HepG2 (cell line): ENCODE data around the gene KCTD13. TPM values are rescaled to one million over a fixed set of nuclear protein-coding genes. Genes with fewer than 3 reads are reported as not detected.

Experiments
- ESRRA ChIP-seq: sonication (generic); formaldehyde crosslinking; IDR thresholded peaks from 2 replicates; pipeline ENCODE4 v1.5.1; 2020; ENCODE audit warnings: mild to moderate bottlenecking, low read depth, missing genetic modification reagents
- HIVEP1 ChIP-seq: sonication (generic); formaldehyde crosslinking; IDR thresholded peaks from 2 replicates; pipeline ENCODE4 v1.4.0; 2020; ENCODE audit warnings: mild to moderate bottlenecking, missing genetic modification reagents
- JUND ChIP-seq: sonication (generic); formaldehyde crosslinking; IDR thresholded peaks from 2 replicates; pipeline ENCODE4 v1.8.0; 2022; ENCODE audit warnings: mild to moderate bottlenecking, missing genetic modification reagents
- MXD4 ChIP-seq: IDR thresholded peaks from 2 replicates; pipeline ENCODE4 v1.6.1; 2016; ENCODE audit warnings: mild to moderate bottlenecking, missing biosample characterization, missing genetic modification reagents
- SNAPC2 ChIP-seq: sonication (generic); formaldehyde crosslinking; IDR thresholded peaks from 2 replicates; pipeline ENCODE4 v1.8.1; 2022; ENCODE audit warnings: mild to moderate bottlenecking, missing genetic modification reagents
- SOX6 ChIP-seq, 2 experiments: fragments of 450-650 bp in 1 of 2; sonication (generic) in 1 of 2; formaldehyde crosslinking in 1 of 2; IDR thresholded peaks; 2 replicates each; pipeline versions ENCODE4 v1.4.0 to v1.6.1; 2017 to 2020; ENCODE audit warnings: antibody characterized with exemption in 1 of 2, mild to moderate bottlenecking in 1 of 2, missing genetic modification reagents in 1 of 2
- STAT5B ChIP-seq: sonication (generic); formaldehyde crosslinking; IDR thresholded peaks from 2 replicates; pipeline ENCODE4 v1.4.0; 2020; ENCODE audit warnings: missing genetic modification reagents
- ZNF329 ChIP-seq: sonication (generic); formaldehyde crosslinking; IDR thresholded peaks from 2 replicates; pipeline ENCODE4 v1.9.0; 2021; ENCODE audit warnings: low read depth, mild to moderate bottlenecking, missing genetic modification reagents
- polyA plus RNA-seq, 8 experiments: library from polyadenylated mRNA; depleted of rRNA in 3 of 8; stranded (reverse) in 7 of 8; unstranded in 1 of 8; fragments of >200 nt; fragmentation: Illumina TruSeq in 4 of 8; extraction: Trizol in 4 of 8; gene quantifications; 2 replicates each; pipeline versions ENCODE4 v1.2.1 to v1.2.3, GENCODE V29; 2011 to 2016; ENCODE audit warnings: low read depth in 4 of 8, missing spikeins in 1 of 8, mixed read lengths in 1 of 8; ENCODE audit not compliant: insufficient read depth in 1 of 8
- total RNA-seq, 5 experiments: library from RNA; depleted of rRNA; stranded (reverse); fragments of >200 nt; fragmentation: Illumina TruSeq; extraction: Trizol; gene quantifications; 2 replicates each; pipeline ENCODE4 v1.2.3, GENCODE V29; 2016; ENCODE audit warnings: low read depth in 1 of 5
- TF ChIP-seq, protein P1 (sequence below): sonication (generic); formaldehyde crosslinking; IDR thresholded peaks from 2 replicates; pipeline ENCODE4 v1.4.0; 2020; ENCODE audit warnings: missing genetic modification reagents
- TF ChIP-seq, protein P2 (sequence below): sonication (generic); formaldehyde crosslinking; IDR thresholded peaks from 2 replicates; pipeline ENCODE4 v1.5.1; 2020; ENCODE audit warnings: mild to moderate bottlenecking, missing genetic modification reagents, borderline replicate concordance
- TF ChIP-seq, protein P3 (sequence below): sonication (generic); formaldehyde crosslinking; IDR thresholded peaks from 2 replicates; pipeline ENCODE4 v1.8.0; 2022; ENCODE audit warnings: mild to moderate bottlenecking, missing genetic modification reagents
- TF ChIP-seq, protein P4 (sequence below): sonication (generic); formaldehyde crosslinking; IDR thresholded peaks from 2 replicates; pipeline ENCODE4 v1.4.0; 2020; ENCODE audit warnings: mild to moderate bottlenecking, missing genetic modification reagents
- TF ChIP-seq, protein P5 (sequence below): IDR thresholded peaks from 2 replicates; pipeline ENCODE4 v1.6.1; 2012; ENCODE audit warnings: inconsistent platforms

Gene KCTD13
- total and polyA plus RNA-seq, 2 of the 13 experiments (the other 11 are each of a cell fraction or from before 2014, with no cell fraction given) = 6.3 to 14.7 TPM

DNA sequence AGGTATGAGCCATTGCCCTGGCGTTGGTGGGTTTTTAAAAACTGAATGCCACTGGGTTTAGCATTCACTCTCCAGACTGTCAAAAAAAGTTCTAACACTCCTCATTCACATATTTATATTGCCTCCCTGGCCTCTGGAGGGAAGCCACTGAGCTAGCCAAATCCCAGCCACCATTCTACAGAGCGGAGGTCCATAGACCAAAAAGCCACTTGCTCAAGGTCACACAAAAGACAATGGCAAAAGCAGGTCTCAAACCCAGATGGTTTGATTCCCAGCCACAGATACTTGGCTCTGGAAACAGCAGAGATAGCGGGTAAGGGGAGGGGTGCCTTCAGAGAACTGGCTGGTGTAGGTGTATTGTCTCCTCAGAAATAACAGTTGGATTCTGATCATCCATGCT, 45.0 kb downstream of the KCTD13 start (continued):
- TF ChIP-seq, protein P1, sequence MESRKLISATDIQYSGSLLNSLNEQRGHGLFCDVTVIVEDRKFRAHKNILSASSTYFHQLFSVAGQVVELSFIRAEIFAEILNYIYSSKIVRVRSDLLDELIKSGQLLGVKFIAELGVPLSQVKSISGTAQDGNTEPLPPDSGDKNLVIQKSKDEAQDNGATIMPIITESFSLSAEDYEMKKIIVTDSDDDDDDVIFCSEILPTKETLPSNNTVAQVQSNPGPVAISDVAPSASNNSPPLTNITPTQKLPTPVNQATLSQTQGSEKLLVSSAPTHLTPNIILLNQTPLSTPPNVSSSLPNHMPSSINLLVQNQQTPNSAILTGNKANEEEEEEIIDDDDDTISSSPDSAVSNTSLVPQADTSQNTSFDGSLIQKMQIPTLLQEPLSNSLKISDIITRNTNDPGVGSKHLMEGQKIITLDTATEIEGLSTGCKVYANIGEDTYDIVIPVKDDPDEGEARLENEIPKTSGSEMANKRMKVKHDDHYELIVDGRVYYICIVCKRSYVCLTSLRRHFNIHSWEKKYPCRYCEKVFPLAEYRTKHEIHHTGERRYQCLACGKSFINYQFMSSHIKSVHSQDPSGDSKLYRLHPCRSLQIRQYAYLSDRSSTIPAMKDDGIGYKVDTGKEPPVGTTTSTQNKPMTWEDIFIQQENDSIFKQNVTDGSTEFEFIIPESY = 0 out of 2 replicates have a peak, but pooled peaks have one; percentile 30
- no peak for TF ChIP-seq JUND
- TF ChIP-seq, protein P2, sequence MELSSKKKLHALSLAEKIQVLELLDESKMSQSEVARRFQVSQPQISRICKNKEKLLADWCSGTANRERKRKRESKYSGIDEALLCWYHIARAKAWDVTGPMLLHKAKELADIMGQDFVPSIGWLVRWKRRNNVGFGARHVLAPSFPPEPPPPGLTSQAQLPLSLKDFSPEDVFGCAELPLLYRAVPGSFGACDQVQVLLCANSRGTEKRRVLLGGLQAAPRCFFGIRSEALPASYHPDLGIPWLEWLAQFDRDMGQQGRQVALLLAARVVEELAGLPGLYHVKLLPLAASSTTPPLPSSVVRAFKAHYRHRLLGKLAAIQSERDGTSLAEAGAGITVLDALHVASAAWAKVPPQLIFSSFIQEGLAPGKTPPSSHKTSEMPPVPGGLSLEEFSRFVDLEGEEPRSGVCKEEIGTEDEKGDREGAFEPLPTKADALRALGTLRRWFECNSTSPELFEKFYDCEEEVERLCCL = no peak
- no peak for TF ChIP-seq HIVEP1 (CRISPR knock-in tag)
- TF ChIP-seq, protein P3, sequence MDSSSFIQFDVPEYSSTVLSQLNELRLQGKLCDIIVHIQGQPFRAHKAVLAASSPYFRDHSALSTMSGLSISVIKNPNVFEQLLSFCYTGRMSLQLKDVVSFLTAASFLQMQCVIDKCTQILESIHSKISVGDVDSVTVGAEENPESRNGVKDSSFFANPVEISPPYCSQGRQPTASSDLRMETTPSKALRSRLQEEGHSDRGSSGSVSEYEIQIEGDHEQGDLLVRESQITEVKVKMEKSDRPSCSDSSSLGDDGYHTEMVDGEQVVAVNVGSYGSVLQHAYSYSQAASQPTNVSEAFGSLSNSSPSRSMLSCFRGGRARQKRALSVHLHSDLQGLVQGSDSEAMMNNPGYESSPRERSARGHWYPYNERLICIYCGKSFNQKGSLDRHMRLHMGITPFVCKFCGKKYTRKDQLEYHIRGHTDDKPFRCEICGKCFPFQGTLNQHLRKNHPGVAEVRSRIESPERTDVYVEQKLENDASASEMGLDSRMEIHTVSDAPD (CRISPR knock-in tag) = no peak
- no peak for TF ChIP-seq STAT5B (CRISPR knock-in tag)
- TF ChIP-seq SOX6 (IDR thresholded peaks at IDR 0.05) = no peak
- peak; percentile 66; the same call in 1 of the 2 replicates for TF ChIP-seq SOX6 (CRISPR knock-in tag; IDR thresholded peaks at IDR 0.05)
- TF ChIP-seq ESRRA = peak; percentile 95
- TF ChIP-seq, protein P4, sequence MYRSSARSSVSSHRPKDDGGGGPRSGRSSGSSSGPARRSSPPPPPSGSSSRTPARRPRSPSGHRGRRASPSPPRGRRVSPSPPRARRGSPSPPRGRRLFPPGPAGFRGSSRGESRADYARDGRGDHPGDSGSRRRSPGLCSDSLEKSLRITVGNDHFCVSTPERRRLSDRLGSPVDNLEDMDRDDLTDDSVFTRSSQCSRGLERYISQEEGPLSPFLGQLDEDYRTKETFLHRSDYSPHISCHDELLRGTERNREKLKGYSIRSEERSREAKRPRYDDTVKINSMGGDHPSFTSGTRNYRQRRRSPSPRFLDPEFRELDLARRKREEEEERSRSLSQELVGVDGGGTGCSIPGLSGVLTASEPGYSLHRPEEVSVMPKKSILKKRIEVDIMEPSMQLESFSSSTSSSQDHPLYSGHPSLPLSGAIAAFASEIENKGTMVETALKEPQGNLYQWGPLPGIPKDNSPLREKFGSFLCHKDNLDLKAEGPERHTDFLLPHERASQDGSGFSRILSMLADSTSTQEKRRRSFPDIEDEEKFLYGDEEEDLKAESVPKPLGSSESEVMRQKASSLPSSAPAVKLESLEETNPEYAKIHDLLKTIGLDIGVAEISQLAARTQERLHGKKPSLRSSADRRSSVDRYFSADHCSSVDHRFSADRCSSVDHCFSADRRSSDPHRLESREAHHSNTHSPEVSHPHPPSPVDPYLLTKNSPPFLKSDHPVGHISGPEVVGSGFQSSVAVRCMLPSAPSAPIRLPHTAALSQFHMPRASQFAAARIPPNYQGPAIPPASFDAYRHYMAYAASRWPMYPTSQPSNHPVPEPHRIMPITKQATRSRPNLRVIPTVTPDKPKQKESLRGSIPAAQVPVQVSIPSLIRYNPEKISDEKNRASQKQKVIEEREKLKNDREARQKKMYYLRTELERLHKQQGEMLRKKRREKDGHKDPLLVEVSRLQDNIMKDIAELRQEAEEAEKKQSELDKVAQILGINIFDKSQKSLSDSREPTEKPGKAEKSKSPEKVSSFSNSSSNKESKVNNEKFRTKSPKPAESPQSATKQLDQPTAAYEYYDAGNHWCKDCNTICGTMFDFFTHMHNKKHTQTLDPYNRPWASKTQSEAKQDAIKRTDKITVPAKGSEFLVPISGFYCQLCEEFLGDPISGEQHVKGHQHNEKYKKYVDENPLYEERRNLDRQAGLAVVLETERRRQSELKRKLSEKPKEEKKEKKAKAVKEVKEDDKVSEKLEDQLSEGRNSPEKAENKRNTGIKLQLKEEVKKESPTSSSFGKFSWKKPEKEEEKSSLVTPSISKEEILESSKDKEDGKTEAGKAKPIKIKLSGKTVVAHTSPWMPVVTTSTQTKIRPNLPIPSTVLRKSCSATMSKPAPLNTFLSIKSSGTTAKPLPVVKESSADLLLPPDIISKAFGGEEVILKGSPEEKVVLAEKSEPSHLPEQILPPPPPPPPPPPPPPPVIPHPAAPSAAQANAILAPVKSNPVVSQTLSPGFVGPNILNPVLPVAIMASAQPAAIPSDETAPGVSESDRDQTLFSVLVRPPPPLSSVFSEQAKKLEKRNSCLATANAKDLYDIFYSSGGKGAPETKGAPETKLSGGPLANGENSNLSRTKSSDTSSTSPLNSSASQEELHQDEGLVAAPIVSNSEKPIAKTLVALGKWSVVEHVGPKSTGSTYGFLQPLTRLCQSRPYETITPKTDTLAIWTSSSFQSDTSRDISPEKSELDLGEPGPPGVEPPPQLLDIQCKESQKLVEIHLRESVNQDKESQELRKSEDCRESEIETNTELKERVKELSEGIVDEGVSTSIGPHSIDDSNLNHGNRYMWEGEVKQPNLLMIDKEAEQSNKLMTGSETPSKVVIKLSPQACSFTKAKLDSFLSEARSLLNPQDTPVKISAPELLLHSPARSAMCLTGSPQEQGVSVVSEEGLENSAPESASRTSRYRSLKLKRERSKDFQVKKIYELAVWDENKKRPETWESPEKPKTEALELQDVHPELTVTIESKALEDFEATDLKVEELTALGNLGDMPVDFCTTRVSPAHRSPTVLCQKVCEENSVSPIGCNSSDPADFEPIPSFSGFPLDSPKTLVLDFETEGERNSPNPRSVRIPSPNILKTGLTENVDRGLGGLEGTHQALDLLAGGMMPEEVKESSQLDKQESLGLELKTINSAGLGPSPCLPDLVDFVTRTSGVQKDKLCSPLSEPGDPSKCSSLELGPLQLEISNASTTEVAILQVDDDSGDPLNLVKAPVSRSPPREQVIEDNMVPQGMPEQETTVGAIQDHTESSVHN (CRISPR knock-in tag) = no peak
- no peak for TF ChIP-seq ZNF329 (CRISPR knock-in tag)
- TF ChIP-seq, protein P5, sequence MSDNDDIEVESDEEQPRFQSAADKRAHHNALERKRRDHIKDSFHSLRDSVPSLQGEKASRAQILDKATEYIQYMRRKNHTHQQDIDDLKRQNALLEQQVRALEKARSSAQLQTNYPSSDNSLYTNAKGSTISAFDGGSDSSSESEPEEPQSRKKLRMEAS = no peak
- TF ChIP-seq SNAPC2 (CRISPR knock-in tag) = no peak
- TF ChIP-seq MXD4 (CRISPR knock-in tag) = no peak
- TF ChIP-seq, all 625 proteins: peak for 15
